Ovary (tissue), 9 donors: ENCODE measurements around the gene PCARE. TPM values are rescaled to one million over a fixed set of nuclear protein-coding genes. Genes with fewer than 3 reads are reported as not detected.

Experiments used
- DNase-seq, 5 donors: peaks; one replicate each; pipeline ENCODE4 v3.0.0-alpha.2; 2019 to 2020
- H3K27ac ChIP-seq, 2 donors: fragments of 200-600 bp; one replicate each; pipeline versions ENCODE4 v1.5.1 to v1.8.0; 2019 to 2022
- H3K27me3 ChIP-seq: fragments of 200-600 bp; one replicate; pipeline ENCODE4 v1.8.0; 2022
- H3K36me3 ChIP-seq: fragments of 200-600 bp; sonication (generic); one replicate; pipeline ENCODE4 v1.5.1; 2019
- H3K4me1 ChIP-seq: one replicate; pipeline ENCODE4 v1.8.1; 2013; ENCODE audit warnings: mild to moderate bottlenecking, moderate library complexity; ENCODE audit not compliant: insufficient read depth
- H3K4me3 ChIP-seq: fragments of 200-600 bp; sonication (generic); one replicate; pipeline ENCODE4 v1.5.1; 2017
- H3K9me3 ChIP-seq, 2 donors: fragments of 200-600 bp in 1 of 2; sonication (generic) in 1 of 2; one replicate each; pipeline versions ENCODE4 v1.5.1 to v1.8.1; 2013 to 2019; ENCODE audit warnings: mild to moderate bottlenecking in 1 of 2, moderate library complexity in 1 of 2
- EP300 ChIP-seq: sonication (generic); formaldehyde crosslinking; IDR thresholded peaks from one replicate; pipeline ENCODE4 v1.6.1; 2017; ENCODE audit warnings: antibody characterized with exemption
- POLR2A ChIP-seq: fragments of 450-650 bp; IDR thresholded peaks from one replicate; pipeline ENCODE4 v1.6.1; 2017; ENCODE audit warnings: antibody characterized with exemption, mild to moderate bottlenecking, moderate library complexity
- WGBS, 3 donors: extraction: QIAGEN DNeasy Blood & Tissue Kit in 1 of 3; methylation state at CpG; one replicate each; pipeline versions ENCODE4 v1.1.5 to v1.1.7; 2013 to 2017; 5-methylcytosine and 5-hydroxymethylcytosine counted together
- intact Hi-C, 4 donors: fragments of 100-400 bp; cut with DNase I; formaldehyde crosslinking; loops; one replicate each; pipeline versions ENCODE4 v1.11.0 to v1.15.1; 2022 to 2023
- polyA plus RNA-seq, 2 donors: library from polyadenylated mRNA; stranded (reverse); fragments of 200-250 nt in 1 of 2; fragments of 350-450 nt in 1 of 2; fragmentation: Illumina TruSeq in 1 of 2; extraction: RNeasy Lipid Tissue Mini Kit (QIAGEN cat#74804) in 1 of 2; gene quantifications; one replicate each; pipeline ENCODE4 v1.2.3, GENCODE V29; 2013 to 2014
- total RNA-seq, 7 donors: library from RNA; depleted of rRNA in 2 of 7; stranded (reverse); fragments of >200 nt in 2 of 7; fragmentation: NEBNext Ultra II Directional in 3 of 7; extraction: Animal tissue kit (Norgen Biotek cat#: 25700) in 3 of 7; gene quantifications; one replicate each; pipeline versions ENCODE4 v1.1.0 to v1.2.4, GENCODE V29; 2016 to 2023
- TF ChIP-seq, protein P1 (sequence below), 3 donors: fragments of 450-650 bp in 2 of 3; fragments of 200-600 bp in 1 of 3; IDR thresholded peaks; one replicate each; pipeline versions ENCODE4 v1.5.1 to v1.8.0; 2016 to 2022; ENCODE audit warnings: antibody characterized with exemption in 3 of 3, mild to moderate bottlenecking in 1 of 3
- donor health status: DM: no; HTN: no; CAD: no; lungs with moderate emphysema.
- donor health status: DM: no; HTN: no; CAD: no.
- donor health status: Bipolar disorder and iron deficiency.
- donor health status: DM: yes; HTN: yes; CAD: no.
- donor health status: DM: no; HTN: no; CAD: no.
- donor health status: DM: yes; HTN: yes; CAD: no.

Gene PCARE
- total and polyA plus RNA-seq, 9 donors: 0.08 to 0.50 (median 0.20) TPM

DNA sequence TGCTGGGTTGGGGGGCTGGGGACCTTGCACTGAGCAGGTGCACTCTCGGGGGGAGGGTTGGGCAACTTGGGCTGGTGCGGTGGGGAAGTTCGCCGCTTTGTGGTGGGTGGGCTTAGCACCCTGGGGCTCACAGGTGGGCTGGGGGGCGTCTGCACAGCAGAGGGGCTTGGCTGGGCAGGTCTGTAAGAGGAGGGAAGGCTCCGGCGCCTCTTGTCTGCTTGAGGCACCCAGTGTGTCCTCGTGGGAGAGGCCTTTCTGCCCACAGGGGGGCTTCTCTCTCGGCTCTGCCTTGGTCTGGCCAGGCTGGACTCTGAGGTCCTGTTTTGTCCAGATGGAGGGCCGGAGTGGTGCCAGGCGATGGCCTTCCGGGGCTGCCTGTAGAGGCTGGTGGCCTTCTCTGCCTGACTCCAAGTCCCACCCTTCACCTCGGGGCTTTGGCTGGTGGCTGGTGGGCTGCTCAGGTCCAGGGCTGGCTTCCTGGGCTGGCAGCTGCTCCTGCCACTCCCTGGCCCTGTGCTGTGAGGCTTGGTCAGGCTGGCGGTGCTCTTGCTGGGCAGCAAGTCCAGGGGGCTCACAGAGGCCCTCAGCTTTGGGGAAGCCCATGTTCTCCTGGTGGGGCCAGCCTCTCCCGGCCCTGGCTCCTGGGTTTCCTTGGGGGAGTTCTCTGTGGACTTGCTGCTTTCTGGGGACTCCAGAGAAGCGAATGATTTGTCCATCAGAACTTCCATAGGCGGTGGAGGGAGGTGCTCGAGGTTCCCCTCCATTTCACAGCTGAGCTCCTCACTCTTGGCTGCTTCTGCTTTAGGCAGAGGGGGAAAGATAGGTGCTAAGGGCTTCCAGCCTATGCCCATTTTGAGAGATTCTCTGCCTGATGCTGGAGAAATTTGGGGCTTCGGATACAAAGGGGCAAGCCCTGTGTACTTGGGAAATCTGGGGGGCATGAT lies 3.0 kb downstream of the PCARE start:
- DNase-seq: no peak
- Histone ChIP-seq H3K4me3 (no peak overlapping the region), H3K27ac (peak overlapping the region in 1 of 2 donors; percentile 44), H3K9me3 (no peaks in the 10 kb centered on the region), H3K27me3 (no peaks in the 10 kb centered on the region), H3K4me1 (peaks cover 4% of the 10 kb centered on the region), H3K36me3 (no peaks in the 10 kb centered on the region)
- TF ChIP-seq EP300: no peak
- no peak for TF ChIP-seq POLR2A
- TF ChIP-seq, protein P1, sequence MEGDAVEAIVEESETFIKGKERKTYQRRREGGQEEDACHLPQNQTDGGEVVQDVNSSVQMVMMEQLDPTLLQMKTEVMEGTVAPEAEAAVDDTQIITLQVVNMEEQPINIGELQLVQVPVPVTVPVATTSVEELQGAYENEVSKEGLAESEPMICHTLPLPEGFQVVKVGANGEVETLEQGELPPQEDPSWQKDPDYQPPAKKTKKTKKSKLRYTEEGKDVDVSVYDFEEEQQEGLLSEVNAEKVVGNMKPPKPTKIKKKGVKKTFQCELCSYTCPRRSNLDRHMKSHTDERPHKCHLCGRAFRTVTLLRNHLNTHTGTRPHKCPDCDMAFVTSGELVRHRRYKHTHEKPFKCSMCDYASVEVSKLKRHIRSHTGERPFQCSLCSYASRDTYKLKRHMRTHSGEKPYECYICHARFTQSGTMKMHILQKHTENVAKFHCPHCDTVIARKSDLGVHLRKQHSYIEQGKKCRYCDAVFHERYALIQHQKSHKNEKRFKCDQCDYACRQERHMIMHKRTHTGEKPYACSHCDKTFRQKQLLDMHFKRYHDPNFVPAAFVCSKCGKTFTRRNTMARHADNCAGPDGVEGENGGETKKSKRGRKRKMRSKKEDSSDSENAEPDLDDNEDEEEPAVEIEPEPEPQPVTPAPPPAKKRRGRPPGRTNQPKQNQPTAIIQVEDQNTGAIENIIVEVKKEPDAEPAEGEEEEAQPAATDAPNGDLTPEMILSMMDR (IDR thresholded peaks at IDR 0.05): no peak
- 74 to 86% (median 77%) methylated on average over 17 to 19 of the region's 19 CpGs for WGBS, 3 donors
- intact Hi-C loops: loop anchor here in 1 of 4 donors (2.0 kb wide), 1 partner anchor 61 kb away; no protein-coding TSS in a partner anchor

DNA sequence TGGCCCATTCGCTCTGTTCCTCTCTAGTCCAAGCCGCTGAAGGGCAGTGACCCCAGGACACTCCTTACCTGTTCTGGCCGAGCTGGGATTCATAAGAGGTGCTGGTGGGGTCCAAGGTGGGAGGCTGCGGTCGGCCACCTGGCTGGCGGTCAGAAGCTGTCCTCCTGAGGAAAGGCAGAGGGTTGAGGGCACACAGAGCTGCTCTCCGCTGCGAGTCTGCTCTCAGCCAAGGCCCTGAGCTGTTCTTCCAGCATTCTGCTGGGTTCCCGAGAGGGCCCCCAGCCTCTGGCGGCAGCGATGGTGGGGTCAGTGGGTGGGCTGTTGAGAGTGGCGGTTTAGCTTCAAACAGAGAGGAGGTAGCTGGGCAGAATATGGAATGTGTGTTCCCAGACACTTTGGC lies 3.8 kb downstream of the PCARE start:
- Histone ChIP-seq H3K27me3 (no peaks in the 10 kb centered on the region), H3K27ac (peak overlapping the region; percentile 21 to 55), H3K9me3 (no peaks in the 10 kb centered on the region), H3K4me1 (peaks cover 5% of the 10 kb centered on the region), H3K4me3 (no peak overlapping the region), H3K36me3 (no peaks in the 10 kb centered on the region)
- no peak for TF ChIP-seq POLR2A
- TF ChIP-seq, protein P1 (IDR thresholded peaks at IDR 0.05): no peak
- intact Hi-C loops: loop anchor here in 1 of 4 donors (2.0 kb wide), 1 partner anchor 60 kb away; no protein-coding TSS in a partner anchor
- no peak for DNase-seq
- 17 to 27% (median 23%) methylated on average over 12 of the region's 12 CpGs for WGBS, 3 donors

DNA sequence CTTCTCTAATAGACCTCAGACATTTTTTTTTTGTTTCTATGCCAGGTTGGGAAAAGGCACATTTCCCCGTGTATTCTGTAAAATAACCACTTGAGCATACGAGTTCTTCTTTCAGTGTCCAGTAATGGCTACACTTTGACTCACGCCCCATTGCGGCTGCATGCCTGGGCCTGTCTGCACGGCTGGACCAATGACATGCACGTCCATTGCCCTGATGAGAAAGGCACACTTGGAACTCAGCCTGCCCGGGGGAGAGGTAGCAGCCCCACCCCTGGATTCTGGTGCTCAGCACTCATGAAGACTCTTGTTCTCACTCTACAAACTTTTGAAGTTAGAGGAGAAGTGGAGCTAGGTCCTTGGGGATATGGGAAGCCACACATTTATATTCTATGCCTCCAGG lies 5.8 kb downstream of the PCARE start:
- intact Hi-C loops: loop anchor here in 1 of 4 donors (5.0 kb wide), 1 partner anchor 44 kb away; no protein-coding TSS in a partner anchor
- peaks cover 18% of the 10 kb centered on the region for H3K4me1 ChIP-seq
- no peak overlapping the region for H3K27ac ChIP-seq
- H3K9me3 ChIP-seq: no peaks in the 10 kb centered on the region
- H3K36me3 ChIP-seq: no peaks in the 10 kb centered on the region
- 59 to 85% (median 74%) methylated on average over 7 of the region's 7 CpGs for WGBS, 3 donors
- TF ChIP-seq, protein P1 (IDR thresholded peaks at IDR 0.05): no peak
- TF ChIP-seq EP300 (no peak), POLR2A (no peak)
- DNase-seq: no peak
- no peak overlapping the region for H3K4me3 ChIP-seq
- H3K27me3 ChIP-seq: no peaks in the 10 kb centered on the region

DNA sequence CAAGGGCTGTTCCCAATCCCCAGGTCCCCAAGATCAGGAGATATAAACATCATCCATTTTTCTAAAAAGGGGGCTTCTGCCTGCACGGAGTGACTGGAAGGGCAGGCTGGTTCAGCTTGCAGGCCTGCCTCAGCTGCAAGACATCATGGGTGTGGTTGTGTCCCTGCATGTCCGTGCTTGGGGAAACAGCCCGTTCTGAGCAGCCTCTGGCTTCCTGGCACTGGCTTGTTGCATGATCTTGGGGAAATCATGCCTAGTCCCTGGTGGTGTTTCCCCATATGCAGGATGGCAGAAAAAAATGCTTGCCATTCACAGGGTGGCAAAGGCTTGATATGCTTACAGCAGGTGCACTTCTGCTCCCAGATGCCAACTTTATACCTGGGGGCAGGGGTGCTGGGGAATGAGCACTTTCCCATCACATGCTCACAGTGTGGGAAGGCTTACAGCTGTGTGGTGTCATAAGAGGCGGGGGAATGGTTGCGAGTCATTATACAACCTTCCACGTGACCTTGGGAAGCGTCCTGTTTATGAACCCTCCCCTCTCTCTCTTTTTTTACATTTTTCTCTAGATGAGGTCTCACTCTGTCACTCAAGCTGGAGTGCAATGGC lies 7.2 kb downstream of the PCARE start:
- peaks cover 22% of the 10 kb centered on the region for H3K4me1 ChIP-seq
- TF ChIP-seq EP300 (no peak), POLR2A (no peak)
- TF ChIP-seq, protein P1 (IDR thresholded peaks at IDR 0.05): no peak
- no peaks in the 10 kb centered on the region for H3K27me3 ChIP-seq
- H3K36me3 ChIP-seq: no peaks in the 10 kb centered on the region
- DNase-seq: no peak
- H3K27ac ChIP-seq: no peak overlapping the region
- 50 to 74% (median 61%) methylated on average over 7 of the region's 7 CpGs for WGBS, 3 donors
- H3K9me3 ChIP-seq: no peaks in the 10 kb centered on the region
- H3K4me3 ChIP-seq: no peak overlapping the region
- intact Hi-C loops: loop anchor here in 1 of 4 donors (5.0 kb wide), 1 partner anchor 45 kb away; no protein-coding TSS in a partner anchor
